Thoracic aorta (tissue), 2 donors: ENCODE measurements around the gene PMEL. TPM values are rescaled to one million over a fixed set of nuclear protein-coding genes. Genes with fewer than 3 reads are reported as not detected.
A peak's percentile ranks its signal among the peaks of the same experiment; 100 is the strongest.

Experiments used
- ATAC-seq: fragments of 150-250 bp; one replicate; pipeline ENCODE4 v1.8.0; 2017; ENCODE audit warnings: low read depth; ENCODE audit not compliant: insufficient number of reproducible peaks, low FRiP score
- DNase-seq: peaks from one replicate; pipeline ENCODE4 v3.0.0-alpha.2; 2020; ENCODE audit warnings: low spot score
- H3K27ac ChIP-seq, 2 donors: fragments of 200-600 bp; sonication (generic); 1 replicate in 1 of 2; 2 replicates in 1 of 2; pipeline ENCODE4 v1.5.1; 2016; ENCODE audit warnings: mild to moderate bottlenecking in 2 of 2, moderate library complexity in 2 of 2
- H3K27me3 ChIP-seq: fragments of 200-600 bp; sonication (generic); replicated peaks from 2 replicates; pipeline ENCODE4 v1.6.0; 2016; ENCODE audit warnings: mild to moderate bottlenecking; ENCODE audit not compliant: insufficient read depth
- H3K36me3 ChIP-seq: fragments of 200-600 bp; sonication (generic); one replicate; pipeline ENCODE4 v1.5.1; 2016
- H3K4me1 ChIP-seq, 2 donors: fragments of 200-600 bp; sonication (generic); 1 replicate in 1 of 2; 2 replicates in 1 of 2; pipeline versions ENCODE4 v1.5.1 to v1.6.0; 2016; ENCODE audit warnings: low read depth in 2 of 2, mild to moderate bottlenecking in 1 of 2; ENCODE audit not compliant: control insufficient read depth in 1 of 2
- H3K4me3 ChIP-seq: fragments of 200-600 bp; sonication (generic); 2 replicates; pipeline ENCODE4 v1.5.1; 2016; ENCODE audit warnings: mild to moderate bottlenecking
- H3K9me3 ChIP-seq: fragments of 200-600 bp; sonication (generic); 2 replicates; pipeline ENCODE4 v1.5.1; 2016
- CTCF ChIP-seq: fragments of 200-600 bp; sonication (generic); IDR thresholded peaks from one replicate; pipeline ENCODE4 v1.5.1; 2019; ENCODE audit warnings: antibody characterized with exemption
- total RNA-seq, 2 donors: library from RNA; depleted of rRNA; stranded (reverse); fragments of >200 nt; gene quantifications; one replicate each; pipeline versions ENCODE4 v1.1.0 to v1.2.3, GENCODE V29; 2016

Gene PMEL
- total RNA-seq, 2 donors from 2014 or later = 0.99 TPM; not detected in 1

- H3K9me3 ChIP-seq = no peaks in the 10 kb centered on the region
- H3K4me3 ChIP-seq = peak overlapping the region; percentile 77
- H3K36me3 ChIP-seq = peaks cover 15% of the 10 kb centered on the region
- DNase-seq = no peak
- peaks cover 0 to 11% of the 10 kb centered on the region in 2 donors for H3K4me1 ChIP-seq
- H3K27ac ChIP-seq = peak overlapping the region; percentile 62 to 74
- H3K27me3 ChIP-seq = no peaks in the 10 kb centered on the region
- no peak for ATAC-seq
- TF ChIP-seq CTCF = no peak
These were observed 31.7 kb upstream of the PMEL start for GRCh38 chr12:55997535-55997859.

DNA sequence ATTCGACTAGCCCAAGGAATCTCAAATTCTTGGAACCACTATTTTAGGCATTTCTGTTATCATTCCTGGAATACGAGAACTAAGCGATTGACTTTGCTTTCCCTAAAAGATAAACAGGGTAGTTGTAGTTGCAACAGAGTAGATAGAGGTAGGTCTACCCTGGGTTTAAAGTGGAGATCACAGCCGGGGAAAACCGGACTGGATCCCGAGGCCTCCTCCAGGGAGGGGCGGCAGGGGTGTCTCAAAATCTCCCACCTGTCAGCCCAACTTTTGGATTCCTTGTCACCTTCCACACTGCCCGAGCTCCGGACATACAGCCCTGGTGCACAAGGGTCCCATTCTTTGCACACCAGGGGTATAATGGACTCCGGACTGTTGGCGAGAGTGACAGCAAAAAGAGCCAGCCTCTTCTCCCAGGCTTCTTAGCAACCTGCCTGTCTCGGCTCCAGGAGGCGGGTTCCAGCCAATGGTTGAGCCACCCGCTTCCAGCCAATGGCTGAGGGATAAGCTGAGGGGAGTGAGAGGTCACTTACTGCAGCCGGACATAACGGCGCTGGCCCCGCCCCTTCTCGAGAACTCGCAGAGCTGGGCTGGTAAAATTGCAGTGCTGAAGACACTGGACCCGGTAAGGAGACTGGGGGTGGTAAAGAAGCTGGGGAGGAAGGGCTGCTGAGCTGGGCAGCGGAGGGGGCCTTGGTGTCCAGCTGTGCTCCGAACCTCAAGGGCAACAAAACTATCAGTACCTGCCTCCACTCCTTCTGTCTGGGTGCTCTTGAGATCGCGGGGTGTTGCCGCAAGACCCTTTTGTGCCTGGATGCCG, 31.1 kb upstream of the PMEL start, which contains the start of gene SUOX:
Gene SUOX (plus strand): TSS at position 562 of the 820 bp plus-strand sequence. CDS start 4,946 bp downstream, outside the sequence.
- H3K36me3 ChIP-seq = peaks cover 21% of the 10 kb centered on the region
- peak within 1 kb of the TSS; percentile 62 to 74 for H3K27ac ChIP-seq
- peaks cover 0 to 11% of the 10 kb centered on the region in 2 donors for H3K4me1 ChIP-seq
- peak; percentile 94 for DNase-seq
- ATAC-seq = peak; percentile 88
- H3K9me3 ChIP-seq = no peaks in the 10 kb centered on the region
- no peaks in the 10 kb centered on the region for H3K27me3 ChIP-seq
- TF ChIP-seq CTCF = no peak
- peak within 1 kb of the TSS; percentile 77 for H3K4me3 ChIP-seq

DNA sequence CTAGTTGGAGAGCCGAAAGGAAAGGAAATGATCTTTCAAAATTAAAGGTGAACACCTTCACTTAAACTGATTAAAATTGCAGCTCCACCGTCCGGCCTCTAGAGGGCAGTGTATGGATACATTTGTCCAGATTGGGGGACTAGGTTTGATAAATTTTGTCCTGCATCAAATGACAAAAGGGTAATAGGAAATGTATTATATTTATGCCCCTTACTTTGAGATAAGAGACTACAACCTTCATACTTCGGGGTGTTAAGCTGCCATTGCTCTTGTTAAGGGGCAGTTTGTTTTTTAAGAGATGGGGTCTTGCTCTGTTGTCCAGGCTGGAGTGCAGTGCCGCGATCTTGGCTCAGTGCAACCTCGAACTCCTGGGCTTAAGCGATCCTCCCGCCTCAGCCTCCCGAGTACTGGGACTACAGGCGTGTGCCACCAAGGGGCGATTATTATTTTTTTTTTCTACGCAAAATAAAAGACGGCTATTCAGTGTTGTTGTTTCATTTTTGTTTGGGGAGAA, 30.4 kb upstream of the PMEL start:
- Histone ChIP-seq H3K4me3 (peak overlapping the region; percentile 77), H3K36me3 (peaks cover 28% of the 10 kb centered on the region), H3K4me1 (peaks cover 0 to 11% of the 10 kb centered on the region in 2 donors), H3K9me3 (no peaks in the 10 kb centered on the region), H3K27me3 (no peaks in the 10 kb centered on the region), H3K27ac (peak overlapping the region; percentile 48 to 62)
- DNase-seq = peak; percentile 25
- ATAC-seq = no peak
- TF ChIP-seq CTCF = peak; percentile 83

- DNase-seq = no peak
- Histone ChIP-seq H3K27ac (no peak overlapping the region), H3K9me3 (no peaks in the 10 kb centered on the region), H3K4me1 (peaks cover 0 to 11% of the 10 kb centered on the region in 2 donors), H3K36me3 (peaks cover 37% of the 10 kb centered on the region), H3K27me3 (no peaks in the 10 kb centered on the region), H3K4me3 (no peak overlapping the region)
- ATAC-seq = no peak
- TF ChIP-seq CTCF = no peak
These were observed 29.5 kb upstream of the PMEL start for GRCh38 chr12:55995366-55995765.

GRCh38 chr12:55993230-55993853, 27.5 kb upstream of the PMEL start:
- no peaks in the 10 kb centered on the region for H3K27me3 ChIP-seq
- no peak for TF ChIP-seq CTCF
- ATAC-seq (no peak), DNase-seq (no peak)
- peaks cover 0 to 9% of the 10 kb centered on the region in 2 donors for H3K4me1 ChIP-seq
- H3K27ac ChIP-seq = no peak overlapping the region
- H3K36me3 ChIP-seq = peaks cover 52% of the 10 kb centered on the region
- no peaks in the 10 kb centered on the region for H3K9me3 ChIP-seq
- no peak overlapping the region for H3K4me3 ChIP-seq
